Body of pancreas (tissue), 4 donors: ENCODE data around the gene AKAP8. TPM values are rescaled to one million over a fixed set of nuclear protein-coding genes. Genes with fewer than 3 reads are reported as not detected.

Experiments used
- ATAC-seq: fragments of 150-250 bp; one replicate; pipeline ENCODE4 v1.9.1; 2016
- DNase-seq, 4 donors: peaks; one replicate each; pipeline ENCODE4 v3.0.0-alpha.2; 2019
- H3K27ac ChIP-seq, 4 donors: fragments of 200-600 bp; sonication (generic); 1 replicate in 3 of 4; 2 replicates in 1 of 4; pipeline versions ENCODE4 v1.5.1 to v1.6.1; 2016 to 2019; ENCODE audit warnings: mild to moderate bottlenecking in 1 of 4, mixed read lengths in 1 of 4, moderate library complexity in 1 of 4
- H3K27me3 ChIP-seq, 2 donors: fragments of 200-600 bp; sonication (generic); one replicate each; pipeline ENCODE4 v1.6.0; 2016; ENCODE audit warnings: mild to moderate bottlenecking in 1 of 2
- H3K36me3 ChIP-seq, 2 donors: fragments of 200-600 bp; sonication (generic); replicated peaks in 1 of 2; 2 replicates each; pipeline ENCODE4 v1.5.1; 2016; ENCODE audit warnings: low read depth in 2 of 2; ENCODE audit not compliant: insufficient read depth in 1 of 2
- H3K4me1 ChIP-seq: fragments of 200-600 bp; sonication (generic); one replicate; pipeline ENCODE4 v1.6.0; 2016
- H3K4me3 ChIP-seq, 2 donors: fragments of 200-600 bp; sonication (generic); 1 replicate in 1 of 2; 2 replicates in 1 of 2; pipeline ENCODE4 v1.5.1; 2016 to 2019
- H3K9me3 ChIP-seq, 3 donors: fragments of 200-600 bp; sonication (generic); 1 replicate in 2 of 3; 2 replicates in 1 of 3; pipeline ENCODE4 v1.5.1; 2016
- POLR2A ChIP-seq, 3 donors: fragments of 450-650 bp; IDR thresholded peaks; one replicate each; pipeline ENCODE4 v1.6.1; 2016; ENCODE audit warnings: antibody characterized with exemption in 3 of 3, mild to moderate bottlenecking in 2 of 3
- WGBS, 2 donors: methylation state at CpG; one replicate each; pipeline ENCODE4 v1.1.5; 2017; 5-methylcytosine and 5-hydroxymethylcytosine counted together
- intact Hi-C: fragments of 100-400 bp; cut with DNase I; formaldehyde crosslinking; loops from one replicate; pipeline ENCODE4 v1.15.1; 2023
- total RNA-seq, 2 donors: library from RNA; depleted of rRNA; stranded (reverse); fragments of >200 nt; gene quantifications; one replicate each; pipeline ENCODE4 v1.1.0, GENCODE V29; 2016
- TF ChIP-seq, protein P1 (sequence below), 7 experiments: fragments of 450-650 bp in 4 of 7; fragments of 200-600 bp in 3 of 7; sonication (generic) in 3 of 7; IDR thresholded peaks; one replicate each; pipeline ENCODE4 v1.5.1; 2016 to 2019; ENCODE audit warnings: antibody characterized with exemption in 7 of 7

The AKAP8 gene
- total RNA-seq, 2 donors from 2014 or later, result 11.2 to 19.4 TPM

DNA sequence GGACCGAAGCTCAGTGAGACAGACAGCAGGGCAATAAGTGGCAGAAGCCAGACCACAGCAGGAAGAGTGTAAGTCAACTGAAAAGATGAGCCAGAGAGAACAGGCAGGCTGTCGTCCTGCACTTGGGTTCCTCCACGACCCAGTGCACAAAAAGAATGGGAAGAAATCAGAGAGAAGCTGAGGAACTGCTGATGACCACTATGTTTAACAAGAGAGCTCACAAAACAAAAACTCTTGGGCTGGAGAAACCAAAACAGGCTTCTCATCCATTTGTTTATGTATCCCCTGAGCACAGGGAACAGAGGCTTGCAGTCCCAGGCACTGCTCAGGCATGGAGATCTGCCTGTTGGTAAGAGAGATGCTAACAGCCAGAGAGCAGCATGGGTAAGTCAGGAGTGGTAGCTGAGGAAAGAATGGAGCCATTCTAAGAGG, 25.2 kb upstream of the AKAP8 start:
- no peak for ATAC-seq
- no peak overlapping the region for H3K27ac ChIP-seq
- peaks cover 30% of the 10 kb centered on the region for H3K4me1 ChIP-seq
- no peaks in the 10 kb centered on the region for H3K27me3 ChIP-seq
- TF ChIP-seq POLR2A (IDR thresholded peaks at IDR 0.05), result no peak
- TF ChIP-seq, protein P1, sequence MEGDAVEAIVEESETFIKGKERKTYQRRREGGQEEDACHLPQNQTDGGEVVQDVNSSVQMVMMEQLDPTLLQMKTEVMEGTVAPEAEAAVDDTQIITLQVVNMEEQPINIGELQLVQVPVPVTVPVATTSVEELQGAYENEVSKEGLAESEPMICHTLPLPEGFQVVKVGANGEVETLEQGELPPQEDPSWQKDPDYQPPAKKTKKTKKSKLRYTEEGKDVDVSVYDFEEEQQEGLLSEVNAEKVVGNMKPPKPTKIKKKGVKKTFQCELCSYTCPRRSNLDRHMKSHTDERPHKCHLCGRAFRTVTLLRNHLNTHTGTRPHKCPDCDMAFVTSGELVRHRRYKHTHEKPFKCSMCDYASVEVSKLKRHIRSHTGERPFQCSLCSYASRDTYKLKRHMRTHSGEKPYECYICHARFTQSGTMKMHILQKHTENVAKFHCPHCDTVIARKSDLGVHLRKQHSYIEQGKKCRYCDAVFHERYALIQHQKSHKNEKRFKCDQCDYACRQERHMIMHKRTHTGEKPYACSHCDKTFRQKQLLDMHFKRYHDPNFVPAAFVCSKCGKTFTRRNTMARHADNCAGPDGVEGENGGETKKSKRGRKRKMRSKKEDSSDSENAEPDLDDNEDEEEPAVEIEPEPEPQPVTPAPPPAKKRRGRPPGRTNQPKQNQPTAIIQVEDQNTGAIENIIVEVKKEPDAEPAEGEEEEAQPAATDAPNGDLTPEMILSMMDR (IDR thresholded peaks at IDR 0.05), result no peak
- intact Hi-C loops, result no loop called here
- DNase-seq, result no peak
- 50 to 58% methylated on average over 3 of the region's 3 CpGs for WGBS, 2 donors
- no peak overlapping the region for H3K4me3 ChIP-seq
- H3K9me3 ChIP-seq, result no peaks in the 10 kb centered on the region
- peaks cover 5 to 17% of the 10 kb centered on the region in 2 donors for H3K36me3 ChIP-seq

DNA sequence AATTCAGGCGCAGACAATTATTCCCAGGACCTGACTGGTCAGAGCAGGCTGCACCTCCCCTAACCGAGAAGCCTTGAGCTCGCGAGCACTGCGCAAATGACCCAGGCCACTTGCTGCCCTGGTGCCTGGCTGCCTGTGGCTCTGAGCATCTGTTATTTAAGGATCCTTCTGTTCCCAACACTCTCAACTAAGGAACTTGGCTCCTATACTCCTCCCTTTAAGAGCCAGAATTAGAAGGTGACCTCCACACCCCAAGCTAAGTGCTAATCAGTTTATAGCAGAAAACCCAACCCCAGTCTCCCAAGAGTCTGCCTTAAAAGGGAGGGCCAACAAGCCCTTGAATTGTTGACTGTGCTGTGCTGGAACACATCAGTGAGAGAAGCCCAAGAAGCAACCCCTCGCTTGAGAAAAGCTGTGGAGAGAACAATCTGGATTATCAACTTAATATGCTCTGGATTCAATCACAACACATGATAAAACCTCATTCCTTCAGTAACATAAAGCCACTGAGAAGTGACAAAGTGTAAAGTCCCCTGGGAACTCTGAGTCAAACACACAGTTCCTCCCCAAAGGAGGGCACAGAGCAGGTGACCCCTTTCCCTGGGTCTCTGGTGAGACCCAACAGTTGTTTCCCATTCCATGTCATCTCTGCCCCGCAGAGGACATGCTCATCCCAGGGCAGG, 24.7 kb upstream of the AKAP8 start:
- Histone ChIP-seq H3K4me3 (no peak overlapping the region), H3K9me3 (no peaks in the 10 kb centered on the region), H3K27ac (no peak overlapping the region), H3K4me1 (peaks cover 27% of the 10 kb centered on the region), H3K27me3 (no peaks in the 10 kb centered on the region), H3K36me3 (peaks cover 10 to 23% of the 10 kb centered on the region in 2 donors)
- WGBS, 2 donors, result 68 to 81% methylated on average over 7 of the region's 7 CpGs
- TF ChIP-seq, protein P1 (IDR thresholded peaks at IDR 0.05), result no peak
- no peak for TF ChIP-seq POLR2A (IDR thresholded peaks at IDR 0.05)
- intact Hi-C loops, result no loop called here
- DNase-seq, result no peak
- no peak for ATAC-seq

DNA sequence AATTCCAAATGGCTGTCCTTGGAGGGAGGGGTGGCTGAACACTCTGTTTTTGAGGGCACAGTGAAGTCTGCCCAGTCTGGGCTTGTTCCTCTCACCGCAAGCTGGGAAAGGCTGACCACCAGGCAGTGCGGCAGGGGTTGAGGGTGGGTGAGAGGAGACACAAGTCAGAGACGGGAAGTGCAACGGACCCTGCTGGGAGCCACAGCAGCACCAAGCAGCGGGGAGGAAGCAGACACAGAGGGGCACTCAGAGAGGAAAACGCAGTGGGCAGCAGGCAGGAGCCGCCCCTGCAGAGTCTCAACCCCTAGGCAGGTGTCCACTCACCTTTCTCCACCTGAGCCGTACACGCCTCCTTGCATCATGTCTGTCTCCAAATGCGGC, 23.6 kb upstream of the AKAP8 start:
- no peak overlapping the region for H3K27ac ChIP-seq
- H3K36me3 ChIP-seq, result peaks cover 20 to 29% of the 10 kb centered on the region in 2 donors
- TF ChIP-seq POLR2A (IDR thresholded peaks at IDR 0.05), result no peak
- TF ChIP-seq, protein P1 (IDR thresholded peaks at IDR 0.05), result no peak
- no peak overlapping the region for H3K4me3 ChIP-seq
- intact Hi-C loops, result no loop called here
- ATAC-seq (no peak), DNase-seq (no peak)
- 84 to 87% methylated on average over 8 to 10 of the region's 10 CpGs for WGBS, 2 donors
- no peaks in the 10 kb centered on the region for H3K27me3 ChIP-seq
- peaks cover 27% of the 10 kb centered on the region for H3K4me1 ChIP-seq
- H3K9me3 ChIP-seq, result no peaks in the 10 kb centered on the region

DNA sequence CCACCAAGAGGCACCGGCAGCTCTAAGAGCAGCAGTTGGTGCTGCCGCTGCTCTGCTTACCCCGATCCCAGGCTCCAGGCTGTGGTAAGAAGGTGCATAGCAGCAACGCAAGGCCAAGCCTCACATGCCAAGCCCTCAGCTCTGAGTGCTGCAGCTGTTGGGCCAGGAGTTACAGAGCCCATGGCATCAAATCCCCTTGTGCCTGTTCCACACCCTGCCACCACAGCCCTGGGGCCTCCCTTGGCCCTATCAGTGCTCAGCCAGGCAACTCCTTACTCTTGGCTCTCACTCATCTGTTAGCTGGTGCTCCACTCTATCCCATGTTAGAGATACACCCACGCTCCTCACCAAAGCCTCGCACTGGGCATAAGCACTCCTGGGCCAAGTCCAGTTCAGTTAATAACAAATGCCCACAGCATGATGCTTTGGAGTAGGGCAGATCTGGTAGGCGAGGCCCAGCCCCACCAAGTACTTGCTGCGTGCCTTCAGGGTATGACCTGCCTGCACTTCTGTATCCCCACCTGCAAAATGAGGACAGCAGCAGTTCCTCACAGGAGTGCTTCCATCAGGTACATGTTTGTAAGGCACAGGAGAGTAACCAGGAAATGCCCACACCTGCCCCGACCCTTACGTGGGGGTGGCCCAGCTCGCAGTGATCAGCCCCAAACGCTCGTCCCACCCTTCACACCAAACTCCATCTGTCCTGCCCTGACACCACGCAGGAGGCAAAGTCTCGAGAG, 23.0 kb upstream of the AKAP8 start:
- no peaks in the 10 kb centered on the region for H3K27me3 ChIP-seq
- intact Hi-C loops, result no loop called here
- no peak overlapping the region for H3K27ac ChIP-seq
- DNase-seq (no peak), ATAC-seq (no peak)
- H3K4me3 ChIP-seq, result no peak overlapping the region
- no peak for TF ChIP-seq POLR2A (IDR thresholded peaks at IDR 0.05)
- TF ChIP-seq, protein P1 (IDR thresholded peaks at IDR 0.05), result no peak
- peaks cover 26 to 34% of the 10 kb centered on the region in 2 donors for H3K36me3 ChIP-seq
- peaks cover 27% of the 10 kb centered on the region for H3K4me1 ChIP-seq
- 72 to 84% methylated on average over 8 to 15 of the region's 15 CpGs for WGBS, 2 donors
- H3K9me3 ChIP-seq, result no peaks in the 10 kb centered on the region
